GM23338 (cell line): ENCODE measurements around the gene ASIC5. TPM values are rescaled to one million over a fixed set of nuclear protein-coding genes. Genes with fewer than 3 reads are reported as not detected.

ENCODE experiments used
- ATAC-seq: fragments of 200-7000 bp; cut with Tn5 transposase; 3 replicates; pipeline ENCODE4 v1.9.1; 2020
- DNase-seq: peaks from one replicate; pipeline ENCODE4 v3.0.0-alpha.2; 2015; ENCODE audit warnings: low spot score
- H2AFZ ChIP-seq: fragments of 200-600 bp; sonication (generic); 2 replicates; pipeline ENCODE4 v1.8.0; 2016; ENCODE audit warnings: antibody characterized with exemption, mild to moderate bottlenecking, moderate library complexity
- H3F3A ChIP-seq: fragments of 200-600 bp; sonication (generic); replicated peaks from 2 replicates; pipeline ENCODE4 v1.8.0; 2017; ENCODE audit warnings: antibody characterized with exemption, mixed run types, low read depth
- H3K27ac ChIP-seq: fragments of 200-600 bp; sonication (generic); 2 replicates; pipeline ENCODE4 v1.6.1; 2016; ENCODE audit warnings: low read depth
- H3K27me3 ChIP-seq: fragments of 200-600 bp; sonication (generic); 2 replicates; pipeline ENCODE4 v1.8.0; 2016; ENCODE audit warnings: mild to moderate bottlenecking, mixed run types, moderate library complexity; ENCODE audit not compliant: insufficient read depth
- H3K36me3 ChIP-seq: fragments of 200-600 bp; sonication (generic); 2 replicates; pipeline ENCODE4 v1.8.0; 2016; ENCODE audit warnings: mild to moderate bottlenecking; ENCODE audit not compliant: insufficient read depth
- H3K4me1 ChIP-seq: fragments of 200-600 bp; sonication (generic); 2 replicates; pipeline ENCODE4 v1.8.0; 2016; ENCODE audit warnings: mild to moderate bottlenecking, moderate library complexity; ENCODE audit not compliant: insufficient read depth
- H3K4me2 ChIP-seq: fragments of 200-600 bp; sonication (generic); 2 replicates; pipeline ENCODE4 v1.7.1; 2017; ENCODE audit warnings: mixed run types
- H3K4me3 ChIP-seq: fragments of 200-600 bp; sonication (generic); 2 replicates; pipeline ENCODE4 v1.6.1; 2016; ENCODE audit warnings: mixed run types
- H3K79me2 ChIP-seq: fragments of 200-600 bp; sonication (generic); replicated peaks from 2 replicates; pipeline ENCODE4 v1.8.0; 2017; ENCODE audit warnings: mild to moderate bottlenecking; ENCODE audit not compliant: insufficient read depth
- H3K9me2 ChIP-seq: fragments of 200-600 bp; sonication (generic); 2 replicates; pipeline ENCODE4 v1.8.0; 2017; ENCODE audit not compliant: insufficient read depth
- H4K20me1 ChIP-seq: fragments of 200-600 bp; sonication (generic); replicated peaks from 2 replicates; pipeline ENCODE4 v1.8.0; 2017; ENCODE audit warnings: mild to moderate bottlenecking; ENCODE audit not compliant: insufficient read depth
- H3K27ac Mint-ChIP-seq: 2 replicates; pipeline ENCODE4 v1.8.0; 2020; ENCODE audit warnings: inconsistent platforms, mild to moderate bottlenecking, moderate library complexity, mixed read lengths
- H3K27me3 Mint-ChIP-seq: 3 replicates; pipeline ENCODE4 v1.8.0; 2022; ENCODE audit warnings: low read depth, mild to moderate bottlenecking, moderate library complexity, mixed read lengths, inconsistent platforms; ENCODE audit not compliant: insufficient read depth, poor library complexity
- H3K36me3 Mint-ChIP-seq: 3 replicates; pipeline ENCODE4 v1.8.0; 2021; ENCODE audit warnings: low read depth, mild to moderate bottlenecking, inconsistent platforms, moderate library complexity, mixed read lengths
- H3K4me1 Mint-ChIP-seq: 3 replicates; pipeline ENCODE4 v1.8.0; 2020; ENCODE audit warnings: mild to moderate bottlenecking, inconsistent platforms, mixed read lengths
- H3K4me3 Mint-ChIP-seq: 3 replicates; pipeline ENCODE4 v1.8.0; 2021; ENCODE audit warnings: moderate library complexity, mild to moderate bottlenecking, inconsistent platforms, mixed read lengths
- H3K9me3 Mint-ChIP-seq: 3 replicates; pipeline ENCODE4 v1.8.0; 2020; ENCODE audit warnings: moderate library complexity, mild to moderate bottlenecking, inconsistent platforms, mixed read lengths
- CREB1 ChIP-seq: fragments of 250-450 bp; sonication (Bioruptor Pico); IDR thresholded peaks from 2 replicates; pipeline ENCODE4 v1.5.0; 2020; ENCODE audit warnings: low read depth, mild to moderate bottlenecking, moderate library complexity
- EZH2 ChIP-seq: fragments of 200-600 bp; sonication (generic); IDR thresholded peaks from one replicate; pipeline ENCODE4 v1.8.0; 2017; ENCODE audit warnings: antibody characterized with exemption, mild to moderate bottlenecking, low read depth; ENCODE audit not compliant: unreplicated experiment
- EZH2phosphoT487 ChIP-seq: fragments of 200-600 bp; sonication (generic); IDR thresholded peaks from one replicate; pipeline ENCODE4 v1.8.1; 2018; ENCODE audit warnings: antibody characterized with exemption; ENCODE audit not compliant: unreplicated experiment
- JUNB ChIP-seq: IDR thresholded peaks from one replicate; pipeline ENCODE4 v1.6.1; 2016; ENCODE audit warnings: antibody characterized with exemption; ENCODE audit not compliant: unreplicated experiment
- NANOG ChIP-seq: IDR thresholded peaks from 2 replicates; pipeline ENCODE4 v1.6.1; 2016; ENCODE audit warnings: antibody characterized with exemption, borderline replicate concordance
- POLR2AphosphoS5 ChIP-seq: IDR thresholded peaks from 2 replicates; pipeline ENCODE4 v1.6.1; 2016; ENCODE audit warnings: antibody characterized with exemption, low read depth
- STAT1 ChIP-seq: IDR thresholded peaks from one replicate; pipeline ENCODE4 v1.6.1; 2016; ENCODE audit warnings: antibody characterized with exemption; ENCODE audit not compliant: unreplicated experiment
- ZNF114 ChIP-seq: fragments of 250-450 bp; sonication (Bioruptor Pico); IDR thresholded peaks from 2 replicates; pipeline ENCODE4 v1.5.0; 2020; ENCODE audit warnings: mild to moderate bottlenecking, moderate library complexity
- ZNF331 ChIP-seq: fragments of 250-450 bp; sonication (Bioruptor Pico); IDR thresholded peaks from 2 replicates; pipeline ENCODE4 v1.5.0; 2020; ENCODE audit warnings: low read depth, mild to moderate bottlenecking, moderate library complexity
- polyA plus RNA-seq: library from polyadenylated mRNA; unstranded; fragments of >200 nt; fragmentation: Nextera tagmentation; extraction: Ambion mirVana; gene quantifications from 2 replicates; pipeline ENCODE4 v1.2.1, GENCODE V29; 2016
- total RNA-seq: library from RNA; depleted of rRNA; stranded (reverse); fragments of >200 nt; shearing (Covaris generic); gene quantifications from 2 replicates; pipeline ENCODE4 v1.2.3, GENCODE V29; 2014
- TF ChIP-seq, protein P1 (sequence below): IDR thresholded peaks from 2 replicates; pipeline ENCODE4 v1.6.1; 2016; ENCODE audit warnings: antibody characterized with exemption
- TF ChIP-seq, protein P2 (sequence below), 2 experiments: fragments of 200-600 bp in 1 of 2; sonication (generic) in 1 of 2; conservative IDR thresholded peaks; 2 replicates each; pipeline versions ENCODE4 v1.5.1 to v1.6.1; 2016 to 2017; ENCODE audit warnings: antibody characterized with exemption in 2 of 2, low read depth in 2 of 2, mild to moderate bottlenecking in 2 of 2, moderate library complexity in 1 of 2
- TF ChIP-seq, protein P3 (sequence below): fragments of 250-450 bp; sonication (Bioruptor Pico); IDR thresholded peaks from 2 replicates; pipeline ENCODE4 v1.5.0; 2020; ENCODE audit warnings: mild to moderate bottlenecking, moderate library complexity
- TF ChIP-seq, protein P4 (sequence below): IDR thresholded peaks from one replicate; pipeline ENCODE4 v1.6.1; 2018; ENCODE audit warnings: antibody characterized with exemption; ENCODE audit not compliant: unreplicated experiment

Gene ASIC5
- total and polyA plus RNA-seq, 2 experiments from 2014 or later, result not detected

DNA sequence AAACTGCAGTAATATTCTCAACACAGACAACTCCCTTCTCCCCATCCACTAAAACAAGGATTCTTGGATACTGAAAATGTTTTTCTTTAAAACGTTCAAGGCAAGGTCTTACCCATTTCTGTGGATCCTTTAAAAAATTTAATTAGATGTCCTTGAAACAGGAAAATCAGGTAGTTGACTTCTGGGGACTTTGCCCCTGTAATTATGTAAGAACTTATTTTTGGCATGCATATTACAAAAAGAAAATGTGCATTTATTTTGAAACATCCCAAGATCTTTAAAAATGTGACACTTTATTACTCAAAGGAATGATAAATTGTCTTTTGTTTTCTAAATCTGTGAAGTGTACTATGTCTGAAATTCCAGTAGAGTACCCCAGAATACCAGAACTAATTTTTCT is 81.4 kb downstream of the ASIC5 start:
- Histone ChIP-seq H3K79me2 (no peaks in the 10 kb centered on the region), H3K4me1 (peaks cover 22% of the 10 kb centered on the region), H3K4me3 (no peak overlapping the region), H3K27me3 (no peaks in the 10 kb centered on the region), H3K36me3 (no peaks in the 10 kb centered on the region), H3K4me2 (no peak overlapping the region), H2AFZ (no peak overlapping the region), H3K27ac (no peak overlapping the region), H3K9me2 (no peaks in the 10 kb centered on the region), H3F3A (no peaks in the 10 kb centered on the region), H4K20me1 (no peaks in the 10 kb centered on the region)
- TF ChIP-seq, protein P1, sequence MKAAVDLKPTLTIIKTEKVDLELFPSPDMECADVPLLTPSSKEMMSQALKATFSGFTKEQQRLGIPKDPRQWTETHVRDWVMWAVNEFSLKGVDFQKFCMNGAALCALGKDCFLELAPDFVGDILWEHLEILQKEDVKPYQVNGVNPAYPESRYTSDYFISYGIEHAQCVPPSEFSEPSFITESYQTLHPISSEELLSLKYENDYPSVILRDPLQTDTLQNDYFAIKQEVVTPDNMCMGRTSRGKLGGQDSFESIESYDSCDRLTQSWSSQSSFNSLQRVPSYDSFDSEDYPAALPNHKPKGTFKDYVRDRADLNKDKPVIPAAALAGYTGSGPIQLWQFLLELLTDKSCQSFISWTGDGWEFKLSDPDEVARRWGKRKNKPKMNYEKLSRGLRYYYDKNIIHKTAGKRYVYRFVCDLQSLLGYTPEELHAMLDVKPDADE, result no peak
- TF ChIP-seq ZNF331 (CRISPR knock-in tag) (no peak), CREB1 (no peak), POLR2AphosphoS5 (no peak), EZH2phosphoT487 (no peak), STAT1 (no peak), EZH2 (no peak), ZNF114 (CRISPR knock-in tag) (no peak), JUNB (no peak), NANOG (no peak)
- TF ChIP-seq, protein P2, sequence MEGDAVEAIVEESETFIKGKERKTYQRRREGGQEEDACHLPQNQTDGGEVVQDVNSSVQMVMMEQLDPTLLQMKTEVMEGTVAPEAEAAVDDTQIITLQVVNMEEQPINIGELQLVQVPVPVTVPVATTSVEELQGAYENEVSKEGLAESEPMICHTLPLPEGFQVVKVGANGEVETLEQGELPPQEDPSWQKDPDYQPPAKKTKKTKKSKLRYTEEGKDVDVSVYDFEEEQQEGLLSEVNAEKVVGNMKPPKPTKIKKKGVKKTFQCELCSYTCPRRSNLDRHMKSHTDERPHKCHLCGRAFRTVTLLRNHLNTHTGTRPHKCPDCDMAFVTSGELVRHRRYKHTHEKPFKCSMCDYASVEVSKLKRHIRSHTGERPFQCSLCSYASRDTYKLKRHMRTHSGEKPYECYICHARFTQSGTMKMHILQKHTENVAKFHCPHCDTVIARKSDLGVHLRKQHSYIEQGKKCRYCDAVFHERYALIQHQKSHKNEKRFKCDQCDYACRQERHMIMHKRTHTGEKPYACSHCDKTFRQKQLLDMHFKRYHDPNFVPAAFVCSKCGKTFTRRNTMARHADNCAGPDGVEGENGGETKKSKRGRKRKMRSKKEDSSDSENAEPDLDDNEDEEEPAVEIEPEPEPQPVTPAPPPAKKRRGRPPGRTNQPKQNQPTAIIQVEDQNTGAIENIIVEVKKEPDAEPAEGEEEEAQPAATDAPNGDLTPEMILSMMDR (conservative IDR thresholded peaks at IDR 0.05; ENCODE audit: low read depth in 2 of 2), result no peak
- TF ChIP-seq, protein P3, sequence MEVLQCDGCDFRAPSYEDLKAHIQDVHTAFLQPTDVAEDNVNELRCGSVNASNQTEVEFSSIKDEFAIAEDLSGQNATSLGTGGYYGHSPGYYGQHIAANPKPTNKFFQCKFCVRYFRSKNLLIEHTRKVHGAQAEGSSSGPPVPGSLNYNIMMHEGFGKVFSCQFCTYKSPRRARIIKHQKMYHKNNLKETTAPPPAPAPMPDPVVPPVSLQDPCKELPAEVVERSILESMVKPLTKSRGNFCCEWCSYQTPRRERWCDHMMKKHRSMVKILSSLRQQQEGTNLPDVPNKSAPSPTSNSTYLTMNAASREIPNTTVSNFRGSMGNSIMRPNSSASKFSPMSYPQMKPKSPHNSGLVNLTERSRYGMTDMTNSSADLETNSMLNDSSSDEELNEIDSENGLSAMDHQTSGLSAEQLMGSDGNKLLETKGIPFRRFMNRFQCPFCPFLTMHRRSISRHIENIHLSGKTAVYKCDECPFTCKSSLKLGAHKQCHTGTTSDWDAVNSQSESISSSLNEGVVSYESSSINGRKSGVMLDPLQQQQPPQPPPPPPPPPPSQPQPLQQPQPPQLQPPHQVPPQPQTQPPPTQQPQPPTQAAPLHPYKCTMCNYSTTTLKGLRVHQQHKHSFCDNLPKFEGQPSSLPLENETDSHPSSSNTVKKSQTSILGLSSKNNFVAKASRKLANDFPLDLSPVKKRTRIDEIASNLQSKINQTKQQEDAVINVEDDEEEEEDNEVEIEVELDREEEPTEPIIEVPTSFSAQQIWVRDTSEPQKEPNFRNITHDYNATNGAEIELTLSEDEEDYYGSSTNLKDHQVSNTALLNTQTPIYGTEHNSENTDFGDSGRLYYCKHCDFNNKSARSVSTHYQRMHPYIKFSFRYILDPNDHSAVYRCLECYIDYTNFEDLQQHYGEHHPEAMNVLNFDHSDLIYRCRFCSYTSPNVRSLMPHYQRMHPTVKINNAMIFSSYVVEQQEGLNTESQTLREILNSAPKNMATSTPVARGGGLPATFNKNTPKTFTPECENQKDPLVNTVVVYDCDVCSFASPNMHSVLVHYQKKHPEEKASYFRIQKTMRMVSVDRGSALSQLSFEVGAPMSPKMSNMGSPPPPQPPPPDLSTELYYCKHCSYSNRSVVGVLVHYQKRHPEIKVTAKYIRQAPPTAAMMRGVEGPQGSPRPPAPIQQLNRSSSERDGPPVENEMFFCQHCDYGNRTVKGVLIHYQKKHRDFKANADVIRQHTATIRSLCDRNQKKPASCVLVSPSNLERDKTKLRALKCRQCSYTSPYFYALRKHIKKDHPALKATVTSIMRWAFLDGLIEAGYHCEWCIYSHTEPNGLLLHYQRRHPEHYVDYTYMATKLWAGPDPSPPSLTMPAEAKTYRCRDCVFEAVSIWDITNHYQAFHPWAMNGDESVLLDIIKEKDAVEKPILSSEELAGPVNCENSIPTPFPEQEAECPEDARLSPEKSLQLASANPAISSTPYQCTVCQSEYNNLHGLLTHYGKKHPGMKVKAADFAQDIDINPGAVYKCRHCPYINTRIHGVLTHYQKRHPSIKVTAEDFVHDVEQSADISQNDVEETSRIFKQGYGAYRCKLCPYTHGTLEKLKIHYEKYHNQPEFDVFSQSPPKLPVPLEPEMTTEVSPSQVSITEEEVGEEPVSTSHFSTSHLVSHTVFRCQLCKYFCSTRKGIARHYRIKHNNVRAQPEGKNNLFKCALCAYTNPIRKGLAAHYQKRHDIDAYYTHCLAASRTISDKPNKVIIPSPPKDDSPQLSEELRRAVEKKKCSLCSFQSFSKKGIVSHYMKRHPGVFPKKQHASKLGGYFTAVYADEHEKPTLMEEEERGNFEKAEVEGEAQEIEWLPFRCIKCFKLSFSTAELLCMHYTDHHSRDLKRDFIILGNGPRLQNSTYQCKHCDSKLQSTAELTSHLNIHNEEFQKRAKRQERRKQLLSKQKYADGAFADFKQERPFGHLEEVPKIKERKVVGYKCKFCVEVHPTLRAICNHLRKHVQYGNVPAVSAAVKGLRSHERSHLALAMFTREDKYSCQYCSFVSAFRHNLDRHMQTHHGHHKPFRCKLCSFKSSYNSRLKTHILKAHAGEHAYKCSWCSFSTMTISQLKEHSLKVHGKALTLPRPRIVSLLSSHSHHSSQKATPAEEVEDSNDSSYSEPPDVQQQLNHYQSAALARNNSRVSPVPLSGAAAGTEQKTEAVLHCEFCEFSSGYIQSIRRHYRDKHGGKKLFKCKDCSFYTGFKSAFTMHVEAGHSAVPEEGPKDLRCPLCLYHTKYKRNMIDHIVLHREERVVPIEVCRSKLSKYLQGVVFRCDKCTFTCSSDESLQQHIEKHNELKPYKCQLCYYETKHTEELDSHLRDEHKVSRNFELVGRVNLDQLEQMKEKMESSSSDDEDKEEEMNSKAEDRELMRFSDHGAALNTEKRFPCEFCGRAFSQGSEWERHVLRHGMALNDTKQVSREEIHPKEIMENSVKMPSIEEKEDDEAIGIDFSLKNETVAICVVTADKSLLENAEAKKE (CRISPR knock-in tag), result no peak
- TF ChIP-seq, protein P4, sequence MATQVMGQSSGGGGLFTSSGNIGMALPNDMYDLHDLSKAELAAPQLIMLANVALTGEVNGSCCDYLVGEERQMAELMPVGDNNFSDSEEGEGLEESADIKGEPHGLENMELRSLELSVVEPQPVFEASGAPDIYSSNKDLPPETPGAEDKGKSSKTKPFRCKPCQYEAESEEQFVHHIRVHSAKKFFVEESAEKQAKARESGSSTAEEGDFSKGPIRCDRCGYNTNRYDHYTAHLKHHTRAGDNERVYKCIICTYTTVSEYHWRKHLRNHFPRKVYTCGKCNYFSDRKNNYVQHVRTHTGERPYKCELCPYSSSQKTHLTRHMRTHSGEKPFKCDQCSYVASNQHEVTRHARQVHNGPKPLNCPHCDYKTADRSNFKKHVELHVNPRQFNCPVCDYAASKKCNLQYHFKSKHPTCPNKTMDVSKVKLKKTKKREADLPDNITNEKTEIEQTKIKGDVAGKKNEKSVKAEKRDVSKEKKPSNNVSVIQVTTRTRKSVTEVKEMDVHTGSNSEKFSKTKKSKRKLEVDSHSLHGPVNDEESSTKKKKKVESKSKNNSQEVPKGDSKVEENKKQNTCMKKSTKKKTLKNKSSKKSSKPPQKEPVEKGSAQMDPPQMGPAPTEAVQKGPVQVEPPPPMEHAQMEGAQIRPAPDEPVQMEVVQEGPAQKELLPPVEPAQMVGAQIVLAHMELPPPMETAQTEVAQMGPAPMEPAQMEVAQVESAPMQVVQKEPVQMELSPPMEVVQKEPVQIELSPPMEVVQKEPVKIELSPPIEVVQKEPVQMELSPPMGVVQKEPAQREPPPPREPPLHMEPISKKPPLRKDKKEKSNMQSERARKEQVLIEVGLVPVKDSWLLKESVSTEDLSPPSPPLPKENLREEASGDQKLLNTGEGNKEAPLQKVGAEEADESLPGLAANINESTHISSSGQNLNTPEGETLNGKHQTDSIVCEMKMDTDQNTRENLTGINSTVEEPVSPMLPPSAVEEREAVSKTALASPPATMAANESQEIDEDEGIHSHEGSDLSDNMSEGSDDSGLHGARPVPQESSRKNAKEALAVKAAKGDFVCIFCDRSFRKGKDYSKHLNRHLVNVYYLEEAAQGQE, result no peak
- ATAC-seq (no peak), DNase-seq (no peak)
- H3K27ac Mint-ChIP-seq, result no peak overlapping the region
- no peaks in the 10 kb centered on the region for H3K9me3 Mint-ChIP-seq
- peaks cover 15% of the 10 kb centered on the region for H3K4me1 Mint-ChIP-seq
- no peak overlapping the region for H3K4me3 Mint-ChIP-seq
- no peaks in the 10 kb centered on the region for H3K36me3 Mint-ChIP-seq
- no peaks in the 10 kb centered on the region for H3K27me3 Mint-ChIP-seq
